H9 (cell line): ENCODE measurements around the gene CEMIP. TPM values are rescaled to one million over a fixed set of nuclear protein-coding genes. Genes with fewer than 3 reads are reported as not detected.
A peak's percentile ranks its signal among the peaks of the same experiment; 100 is the strongest.

Source experiments
- DNase-seq: peaks from one replicate; pipeline ENCODE4 v3.0.0-alpha.2; 2017
- H2AFZ ChIP-seq: one replicate; pipeline ENCODE4 v1.6.1; 2013; ENCODE audit warnings: mild to moderate bottlenecking, low read length, control low read depth, moderate library complexity
- H2AK5ac ChIP-seq: 2 replicates; pipeline ENCODE4 v1.6.1; 2013; ENCODE audit warnings: low read length, control low read depth, mixed read lengths; ENCODE audit not compliant: insufficient read length
- H2BK120ac ChIP-seq: one replicate; pipeline ENCODE4 v1.6.1; 2013; ENCODE audit warnings: low read depth, mild to moderate bottlenecking, low read length, control low read depth, inconsistent platforms; ENCODE audit not compliant: poor library complexity, severe bottlenecking
- H2BK12ac ChIP-seq: 2 replicates; pipeline ENCODE4 v1.6.1; 2013; ENCODE audit warnings: low read length, control low read depth, mixed read lengths, low read depth; ENCODE audit not compliant: insufficient read length
- H2BK15ac ChIP-seq: 2 replicates; pipeline ENCODE4 v1.6.1; 2013; ENCODE audit warnings: low read depth, low read length, control low read depth
- H2BK20ac ChIP-seq: one replicate; pipeline ENCODE4 v1.6.1; 2013; ENCODE audit warnings: low read depth, mild to moderate bottlenecking, low read length, control low read depth, inconsistent platforms; ENCODE audit not compliant: poor library complexity, severe bottlenecking
- H2BK5ac ChIP-seq: 2 replicates; pipeline ENCODE4 v1.6.1; 2013; ENCODE audit warnings: low read length, control low read depth, mixed read lengths; ENCODE audit not compliant: insufficient read length
- H3K14ac ChIP-seq: 2 replicates; pipeline ENCODE4 v1.6.1; 2013; ENCODE audit warnings: low read length, control low read depth; ENCODE audit not compliant: insufficient read depth
- H3K18ac ChIP-seq: 2 replicates; pipeline ENCODE4 v1.6.1; 2013; ENCODE audit warnings: low read depth, mild to moderate bottlenecking, mixed read lengths, low read length, control low read depth; ENCODE audit not compliant: insufficient read length
- H3K23ac ChIP-seq: 2 replicates; pipeline ENCODE4 v1.6.1; 2013; ENCODE audit warnings: low read length, control low read depth, mixed read lengths, low read depth; ENCODE audit not compliant: insufficient read length
- H3K23me2 ChIP-seq: 2 replicates; pipeline ENCODE4 v1.6.1; 2013; ENCODE audit warnings: low read depth, mild to moderate bottlenecking, mixed read lengths, low read length, control low read depth; ENCODE audit not compliant: insufficient read length, poor library complexity, severe bottlenecking
- H3K27ac ChIP-seq: 2 replicates; pipeline ENCODE4 v1.5.1; 2013; ENCODE audit warnings: low read length, control low read depth, mixed read lengths, low read depth; ENCODE audit not compliant: insufficient read length
- H3K27me3 ChIP-seq: 2 replicates; pipeline ENCODE4 v1.6.1; 2013; ENCODE audit warnings: low read length, control low read depth, inconsistent platforms; ENCODE audit not compliant: insufficient read depth
- H3K4ac ChIP-seq: 2 replicates; pipeline ENCODE4 v1.6.1; 2013; ENCODE audit warnings: low read depth, mild to moderate bottlenecking, control low read depth, inconsistent platforms, low read length, moderate library complexity
- H3K4me1 ChIP-seq: 2 replicates; pipeline ENCODE4 v1.6.1; 2013; ENCODE audit warnings: low read length, control low read depth, inconsistent platforms; ENCODE audit not compliant: insufficient read depth
- H3K4me2 ChIP-seq: 2 replicates; pipeline ENCODE4 v1.6.1; 2013; ENCODE audit warnings: low read length, control low read depth, mixed read lengths; ENCODE audit not compliant: insufficient read length, insufficient read depth
- H3K56ac ChIP-seq: 2 replicates; pipeline ENCODE4 v1.6.1; 2013; ENCODE audit warnings: low read depth, mild to moderate bottlenecking, mixed read lengths, low read length, control low read depth; ENCODE audit not compliant: insufficient read length
- H3K79me1 ChIP-seq: 2 replicates; pipeline ENCODE4 v1.6.1; 2013; ENCODE audit warnings: low read depth, mild to moderate bottlenecking, moderate library complexity, low read length, control low read depth, inconsistent platforms; ENCODE audit not compliant: insufficient read depth, poor library complexity, severe bottlenecking
- H3K79me2 ChIP-seq: 2 replicates; pipeline ENCODE4 v1.6.1; 2013; ENCODE audit warnings: low read length, control low read depth, inconsistent platforms; ENCODE audit not compliant: insufficient read depth
- H3K9ac ChIP-seq: 2 replicates; pipeline ENCODE4 v1.6.1; 2013; ENCODE audit warnings: low read length, control low read depth, mixed read lengths; ENCODE audit not compliant: insufficient read length; ENCODE audit errors: extremely low read depth
- H3K9me3 ChIP-seq: one replicate; pipeline ENCODE4 v1.6.1; 2013; ENCODE audit warnings: low read depth, low read length, inconsistent platforms; ENCODE audit not compliant: control insufficient read depth
- H3T11ph ChIP-seq: one replicate; pipeline ENCODE4 v1.6.1; 2013; ENCODE audit warnings: mild to moderate bottlenecking, low read length, control low read depth, inconsistent platforms
- H4K20me1 ChIP-seq: one replicate; pipeline ENCODE4 v1.6.1; 2013; ENCODE audit not compliant: control insufficient read depth, insufficient read length, insufficient read depth
- H4K5ac ChIP-seq: 2 replicates; pipeline ENCODE4 v1.6.1; 2013; ENCODE audit warnings: low read depth, mild to moderate bottlenecking, mixed read lengths, low read length, control low read depth; ENCODE audit not compliant: insufficient read length
- H4K8ac ChIP-seq: replicated peaks from 2 replicates; pipeline ENCODE4 v1.6.1; 2013; ENCODE audit warnings: low read length, control low read depth, mixed read lengths, low read depth; ENCODE audit not compliant: insufficient read length
- H4K91ac ChIP-seq: 2 replicates; pipeline ENCODE4 v1.6.1; 2013; ENCODE audit warnings: low read depth, mild to moderate bottlenecking, moderate library complexity, mixed read lengths, low read length, control low read depth; ENCODE audit not compliant: insufficient read length
- H3K27ac Mint-ChIP-seq, 3 experiments: 2 replicates in 2 of 3; 3 replicates in 1 of 3; pipeline ENCODE4 v1.8.0; 2020 to 2021; ENCODE audit warnings: mixed read lengths in 3 of 3, mild to moderate bottlenecking in 1 of 3, moderate library complexity in 1 of 3
- H3K27me3 Mint-ChIP-seq: 2 replicates; pipeline ENCODE4 v1.8.0; 2021; ENCODE audit warnings: low read depth, mild to moderate bottlenecking, moderate library complexity, mixed read lengths
- H3K36me3 Mint-ChIP-seq, 3 experiments: 2 replicates in 2 of 3; 3 replicates in 1 of 3; pipeline ENCODE4 v1.8.0; 2020 to 2021; ENCODE audit warnings: low read depth in 3 of 3, mixed read lengths in 3 of 3; ENCODE audit not compliant: insufficient read depth in 1 of 3
- H3K4me1 Mint-ChIP-seq, 2 experiments: 2 replicates each; pipeline ENCODE4 v1.8.0; 2020; ENCODE audit warnings: mixed read lengths in 2 of 2
- H3K4me3 Mint-ChIP-seq, 2 experiments: 2 replicates in 1 of 2; 3 replicates in 1 of 2; pipeline ENCODE4 v1.8.0; 2020 to 2021; ENCODE audit warnings: mild to moderate bottlenecking in 2 of 2, mixed read lengths in 2 of 2, moderate library complexity in 1 of 2
- H3K9me3 Mint-ChIP-seq, 2 experiments: 2 replicates in 1 of 2; 3 replicates in 1 of 2; pipeline ENCODE4 v1.8.0; 2020; ENCODE audit warnings: mild to moderate bottlenecking in 2 of 2, mixed read lengths in 2 of 2, moderate library complexity in 1 of 2
- WGBS: extraction: QIAGEN DNeasy Blood & Tissue Kit; methylation state at CpG from one replicate; pipeline ENCODE4 v1.1.7; 2013; ENCODE audit warnings: missing lambda C conversion rate, low lambda C conversion rate, mixed read lengths; ENCODE audit not compliant: insufficient read length; ENCODE audit errors: extremely low coverage; 5-methylcytosine and 5-hydroxymethylcytosine counted together
- total RNA-seq: library from RNA; stranded (reverse); gene quantifications from 2 replicates; pipeline ENCODE4 v1.2.1, GENCODE V29; 2021
- TF ChIP-seq, protein P1 (sequence below): fragments of 200-600 bp; sonication (generic); conservative IDR thresholded peaks from 3 replicates; pipeline ENCODE4 v1.8.0; 2021; ENCODE audit warnings: antibody characterized with exemption, mild to moderate bottlenecking

The CEMIP gene
- total RNA-seq, 1 experiment from 2014 or later = 0.09 TPM

DNA sequence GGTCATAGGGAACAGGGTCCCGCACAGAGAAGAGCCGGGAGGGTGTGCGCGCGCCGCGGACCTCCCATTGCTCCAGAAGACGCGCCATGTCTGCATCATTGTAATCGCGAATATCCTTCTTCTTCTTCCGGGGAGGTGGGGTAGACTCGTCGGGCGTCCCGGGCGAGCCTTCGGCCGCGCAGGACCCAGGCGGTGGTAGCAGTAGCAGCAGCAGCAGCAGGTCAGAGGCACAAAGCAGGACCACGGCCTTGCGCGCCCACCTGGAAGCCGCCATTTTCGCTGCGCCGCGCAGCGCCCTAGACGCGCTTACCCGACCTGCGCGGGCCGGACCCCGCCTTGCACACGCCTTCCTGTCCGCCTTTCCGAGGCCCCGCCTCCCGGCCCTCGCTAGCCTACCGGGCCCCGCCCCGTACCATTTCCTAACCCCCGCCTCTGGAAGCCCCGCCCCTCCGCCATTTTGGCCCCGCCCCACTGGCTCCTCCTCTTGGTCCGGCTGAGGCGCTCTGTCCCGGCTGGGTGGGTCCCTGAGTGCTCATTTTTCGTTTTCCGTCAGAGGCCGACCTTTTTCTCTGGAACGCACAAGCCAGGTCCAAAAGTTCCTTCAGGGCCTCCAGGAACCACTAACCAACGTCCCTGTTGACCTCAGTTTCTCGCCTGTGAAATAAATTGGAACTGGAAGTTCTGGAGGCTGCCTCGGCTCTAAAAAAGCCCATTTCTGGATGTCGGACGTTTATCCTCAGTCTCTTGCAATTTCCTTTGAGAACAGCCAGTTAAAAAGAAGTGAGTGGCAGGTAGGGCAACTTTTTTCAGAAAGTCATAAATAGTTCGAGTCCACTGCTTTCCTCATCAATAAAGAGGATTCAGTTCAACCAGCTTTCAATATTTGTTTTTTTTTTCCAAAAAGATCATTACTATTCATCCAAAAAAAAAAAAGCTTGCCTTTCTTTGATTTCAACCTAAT lies 210.6 kb downstream of the CEMIP start, which contains the start of gene MESD:
Gene MESD (minus strand): TSS at position 302 of the 961 bp plus-strand sequence. CDS start 28 bp downstream, at position 274.
- Histone ChIP-seq H4K91ac (peak within 1 kb of the TSS; percentile 55), H3K27ac (no peak within 1 kb of the TSS), H3K23ac (peak within 1 kb of the TSS; percentile 65), H3K18ac (peak within 1 kb of the TSS; percentile 96), H2BK12ac (no peak within 1 kb of the TSS), H2BK15ac (no peak within 1 kb of the TSS), H3K79me1 (peaks cover 12% of the 10 kb centered on the region), H2BK120ac (no peak within 1 kb of the TSS), H4K8ac (peak within 1 kb of the TSS; percentile 94), H3K4me1 (peaks cover 2% of the 10 kb centered on the region; the same call in 1 of the 2 replicates), H3K4me2 (peak within 1 kb of the TSS; percentile 100), H3K23me2 (peaks cover 8% of the 10 kb centered on the region), H3K79me2 (peaks cover 33% of the 10 kb centered on the region), H3K9me3 (no peaks in the 10 kb centered on the region), H3K14ac (peak within 1 kb of the TSS; percentile 91), H3K4ac (no peak within 1 kb of the TSS), H2AK5ac (no peak within 1 kb of the TSS), H2AFZ (peak within 1 kb of the TSS; percentile 93), H3K9ac (peak within 1 kb of the TSS; percentile 99), H4K20me1 (no peaks in the 10 kb centered on the region), H2BK20ac (no peak within 1 kb of the TSS), H3T11ph (no peak within 1 kb of the TSS), H2BK5ac (peak within 1 kb of the TSS; percentile 3), H3K56ac (peak within 1 kb of the TSS; percentile 5), H3K27me3 (no peaks in the 10 kb centered on the region), H4K5ac (peak within 1 kb of the TSS; percentile 49)
- peak; percentile 95 for DNase-seq
- Mint-ChIP-seq H3K36me3 (peaks cover 0 to 9% (median 2%) of the 10 kb centered on the region in 3 experiments; a peak in 5 of 7 replicates), H3K27me3 (no peaks in the 10 kb centered on the region), H3K4me1 (peaks cover 34 to 42% of the 10 kb centered on the region in 2 experiments), H3K9me3 (no peaks in the 10 kb centered on the region), H3K27ac (peak within 1 kb of the TSS; percentile 95 to 99 (median 98)), H3K4me3 (peak within 1 kb of the TSS; percentile 98 to 100)
- WGBS = no CpG with 5 or more reads among the region's 63 CpGs
- TF ChIP-seq, protein P1, sequence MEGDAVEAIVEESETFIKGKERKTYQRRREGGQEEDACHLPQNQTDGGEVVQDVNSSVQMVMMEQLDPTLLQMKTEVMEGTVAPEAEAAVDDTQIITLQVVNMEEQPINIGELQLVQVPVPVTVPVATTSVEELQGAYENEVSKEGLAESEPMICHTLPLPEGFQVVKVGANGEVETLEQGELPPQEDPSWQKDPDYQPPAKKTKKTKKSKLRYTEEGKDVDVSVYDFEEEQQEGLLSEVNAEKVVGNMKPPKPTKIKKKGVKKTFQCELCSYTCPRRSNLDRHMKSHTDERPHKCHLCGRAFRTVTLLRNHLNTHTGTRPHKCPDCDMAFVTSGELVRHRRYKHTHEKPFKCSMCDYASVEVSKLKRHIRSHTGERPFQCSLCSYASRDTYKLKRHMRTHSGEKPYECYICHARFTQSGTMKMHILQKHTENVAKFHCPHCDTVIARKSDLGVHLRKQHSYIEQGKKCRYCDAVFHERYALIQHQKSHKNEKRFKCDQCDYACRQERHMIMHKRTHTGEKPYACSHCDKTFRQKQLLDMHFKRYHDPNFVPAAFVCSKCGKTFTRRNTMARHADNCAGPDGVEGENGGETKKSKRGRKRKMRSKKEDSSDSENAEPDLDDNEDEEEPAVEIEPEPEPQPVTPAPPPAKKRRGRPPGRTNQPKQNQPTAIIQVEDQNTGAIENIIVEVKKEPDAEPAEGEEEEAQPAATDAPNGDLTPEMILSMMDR = no peak
